HG03159 (cell line): ENCODE results near the gene BIRC3.
"Not testable (repeated sequence)": the region's sequence is repeated elsewhere in the genome, so short reads cannot be mapped to it uniquely, and the experiment has no call there.

ENCODE experiments used
- ATAC-seq: cut with Tn5 transposase; IDR thresholded peaks from one replicate; pipeline ENCODE4 v1.9.1; 2021; ENCODE audit warnings: mild to moderate bottlenecking, moderate library complexity; ENCODE audit not compliant: unreplicated experiment

The BIRC3 gene

GRCh38 chr11:102322560-102322959 is 5.3 kb downstream of the BIRC3 start:
- no peak for ATAC-seq

GRCh38 chr11:102323542-102324251 is 6.4 kb downstream of the BIRC3 start:
- ATAC-seq = no peak

GRCh38 chr11:102325088-102325487 is 7.8 kb downstream of the BIRC3 start:
- no peak for ATAC-seq

- no peak for ATAC-seq
These were observed 11.5 kb downstream of the BIRC3 start for GRCh38 chr11:102328748-102329147.

- no peak for ATAC-seq
These were observed 12.9 kb downstream of the BIRC3 start for GRCh38 chr11:102330231-102330630.

- no peak for ATAC-seq
These were observed 14.1 kb downstream of the BIRC3 start for GRCh38 chr11:102331341-102331740.

- ATAC-seq = no peak
These were observed 15.3 kb downstream of the BIRC3 start for GRCh38 chr11:102332611-102332994.

GRCh38 chr11:102338479-102339010 is 21.3 kb downstream of the BIRC3 start:
- no peak for ATAC-seq

GRCh38 chr11:102341311-102341710 is 24.0 kb downstream of the BIRC3 start:
- not testable (repeated sequence) for ATAC-seq

- peak; percentile 47 for ATAC-seq
These were observed 24.6 kb downstream of the BIRC3 start for GRCh38 chr11:102341844-102342318.

GRCh38 chr11:102343809-102344208 is 26.5 kb downstream of the BIRC3 start:
- ATAC-seq = no peak

GRCh38 chr11:102345904-102346303 is 28.6 kb downstream of the BIRC3 start:
- ATAC-seq = no peak

- no peak for ATAC-seq
These were observed 29.1 kb downstream of the BIRC3 start for GRCh38 chr11:102346456-102346747.

GRCh38 chr11:102346748-102347461 is 29.6 kb downstream of the BIRC3 start, which contains the start of gene BIRC2:
BIRC2 (plus strand) TSS chr11:102347214; CDS start chr11:102349855, 2,641 bp downstream.
- peak; percentile 90 for ATAC-seq

- peak; percentile 23 for ATAC-seq
These were observed 30.4 kb downstream of the BIRC3 start for GRCh38 chr11:102347462-102348370.

GRCh38 chr11:102357116-102357515 is 39.8 kb downstream of the BIRC3 start:
- no peak for ATAC-seq

GRCh38 chr11:102359372-102359771 is 42.1 kb downstream of the BIRC3 start:
- ATAC-seq = no peak

- no peak for ATAC-seq
These were observed 43.4 kb downstream of the BIRC3 start for GRCh38 chr11:102360681-102361080.

GRCh38 chr11:102361086-102362031 is 44.1 kb downstream of the BIRC3 start:
- ATAC-seq = peak; percentile 79

GRCh38 chr11:102364991-102365390 is 47.7 kb downstream of the BIRC3 start:
- no peak for ATAC-seq
